GM18511 (cell line): ENCODE measurements around the gene RNF7.
"Not testable (repeated sequence)": the region's sequence is repeated elsewhere in the genome, so short reads cannot be mapped to it uniquely, and the experiment has no call there.

ENCODE experiments used
- ATAC-seq: cut with Tn5 transposase; IDR thresholded peaks from one replicate; pipeline ENCODE4 v1.9.1; 2021; ENCODE audit warnings: mild to moderate bottlenecking, moderate library complexity; ENCODE audit not compliant: unreplicated experiment

The RNF7 gene

GRCh38 chr3:141777957-141778813 is 40.1 kb downstream of the RNF7 start:
- no peak for ATAC-seq

- ATAC-seq: no peak
Measured at GRCh38 chr3:141779667-141780066, 41.6 kb downstream of the RNF7 start.

GRCh38 chr3:141782386-141782932 is 44.4 kb downstream of the RNF7 start:
- ATAC-seq: no peak

GRCh38 chr3:141783632-141784031 is 45.5 kb downstream of the RNF7 start:
- ATAC-seq: no peak

GRCh38 chr3:141784096-141784495 is 46.0 kb downstream of the RNF7 start:
- ATAC-seq: no peak

GRCh38 chr3:141784531-141784930 is 46.4 kb downstream of the RNF7 start:
- ATAC-seq: no peak

- ATAC-seq: no peak
Measured at GRCh38 chr3:141788149-141788548, 50.1 kb downstream of the RNF7 start.

- not testable (repeated sequence) for ATAC-seq
Measured at GRCh38 chr3:141788750-141789149, 50.7 kb downstream of the RNF7 start.

- no peak for ATAC-seq
Measured at GRCh38 chr3:141789281-141789680, 51.2 kb downstream of the RNF7 start.

GRCh38 chr3:141790171-141790570 is 52.1 kb downstream of the RNF7 start:
- no peak for ATAC-seq

DNA sequence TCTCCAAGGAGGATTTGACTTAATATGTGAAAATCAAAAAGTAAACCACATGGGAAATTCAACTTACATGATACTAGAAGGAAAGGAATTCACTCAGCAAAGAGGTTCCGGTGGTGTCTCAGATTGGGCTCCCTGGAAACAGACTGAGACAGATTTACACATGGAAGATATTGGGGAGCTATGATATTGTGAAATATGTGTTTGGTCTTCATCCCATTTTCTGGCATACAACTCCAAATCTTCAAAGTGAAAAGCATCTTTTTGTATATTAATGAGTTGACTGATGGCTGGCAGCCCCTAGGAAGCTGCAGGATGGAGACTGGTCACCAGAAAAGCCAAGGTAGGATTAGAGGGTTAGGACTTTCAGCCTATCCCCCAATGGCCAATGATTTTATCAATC is 54.4 kb downstream of the RNF7 start:
- ATAC-seq: no peak

DNA sequence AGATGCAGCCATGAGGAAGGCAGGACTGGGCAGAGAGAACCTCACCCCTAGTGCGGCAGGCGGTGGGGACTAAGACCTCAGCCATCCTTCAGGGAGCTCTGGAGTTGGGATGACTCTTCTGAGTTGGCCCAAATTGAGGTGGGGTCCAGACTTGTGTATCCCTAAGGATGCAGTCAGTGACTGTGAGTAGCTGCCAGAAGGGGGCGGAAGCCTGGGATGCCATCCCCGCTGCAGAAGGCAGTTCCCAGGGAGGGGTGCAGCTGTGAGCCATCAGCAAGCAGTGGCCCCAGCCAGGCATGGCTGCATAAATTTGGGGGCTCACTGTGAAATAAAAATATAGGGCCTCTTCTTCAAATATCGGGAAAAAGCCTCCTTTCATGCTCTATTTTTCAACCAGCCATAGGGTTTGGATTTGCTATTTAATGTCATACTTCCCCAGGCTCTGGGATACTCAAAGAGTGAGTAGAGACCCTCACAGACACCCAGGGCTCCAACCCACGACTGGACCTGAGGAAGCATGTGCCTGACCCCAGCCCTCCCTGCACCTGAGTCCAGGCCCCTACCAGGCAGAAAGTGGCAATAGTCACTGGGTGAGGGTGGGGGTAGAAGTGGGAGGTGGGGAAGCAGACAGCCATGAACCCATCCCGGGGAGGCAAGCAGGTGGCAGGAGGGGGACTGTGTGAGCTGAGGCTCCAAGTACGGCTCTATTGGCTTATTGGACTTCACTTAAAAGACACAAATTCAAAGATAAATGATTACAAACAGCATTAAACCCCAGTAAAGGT is 55.6 kb downstream of the RNF7 start:
- ATAC-seq: no peak

DNA sequence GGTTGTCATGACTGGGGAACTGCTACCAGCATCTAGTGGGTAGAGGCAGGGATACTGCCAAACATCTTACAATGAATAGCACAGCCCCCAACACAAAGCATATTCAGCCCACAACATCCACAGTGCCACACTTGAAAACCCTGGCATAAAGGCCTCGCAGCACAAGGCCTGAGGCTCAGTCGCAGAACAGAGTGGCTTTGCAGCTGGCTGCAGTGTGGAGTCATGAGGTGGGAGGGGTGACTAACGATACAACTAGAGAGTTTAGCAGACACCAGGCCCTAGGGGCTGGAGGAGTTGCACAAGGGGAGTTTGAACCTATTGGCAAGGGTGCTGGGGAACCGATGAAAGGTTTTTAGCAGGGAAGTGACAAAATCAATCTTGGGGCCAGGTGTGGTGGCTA is 57.2 kb downstream of the RNF7 start:
- ATAC-seq: no peak

DNA sequence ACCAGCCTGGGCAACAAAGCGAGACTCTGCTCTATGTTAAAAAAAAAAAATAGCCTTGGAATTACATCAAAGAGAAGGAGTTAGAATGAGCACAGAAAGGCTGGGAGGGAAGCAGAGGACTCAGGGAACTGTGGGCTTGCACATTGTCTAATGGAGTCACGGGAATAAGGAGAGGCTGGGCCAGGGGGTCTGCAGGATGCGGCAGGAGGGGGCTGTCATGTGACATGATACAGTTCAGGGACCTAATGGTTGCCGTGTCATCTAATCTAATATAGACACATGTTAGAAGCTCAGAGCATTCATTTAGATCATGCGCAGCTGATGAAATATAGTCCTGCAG is 57.6 kb downstream of the RNF7 start:
- no peak for ATAC-seq

DNA sequence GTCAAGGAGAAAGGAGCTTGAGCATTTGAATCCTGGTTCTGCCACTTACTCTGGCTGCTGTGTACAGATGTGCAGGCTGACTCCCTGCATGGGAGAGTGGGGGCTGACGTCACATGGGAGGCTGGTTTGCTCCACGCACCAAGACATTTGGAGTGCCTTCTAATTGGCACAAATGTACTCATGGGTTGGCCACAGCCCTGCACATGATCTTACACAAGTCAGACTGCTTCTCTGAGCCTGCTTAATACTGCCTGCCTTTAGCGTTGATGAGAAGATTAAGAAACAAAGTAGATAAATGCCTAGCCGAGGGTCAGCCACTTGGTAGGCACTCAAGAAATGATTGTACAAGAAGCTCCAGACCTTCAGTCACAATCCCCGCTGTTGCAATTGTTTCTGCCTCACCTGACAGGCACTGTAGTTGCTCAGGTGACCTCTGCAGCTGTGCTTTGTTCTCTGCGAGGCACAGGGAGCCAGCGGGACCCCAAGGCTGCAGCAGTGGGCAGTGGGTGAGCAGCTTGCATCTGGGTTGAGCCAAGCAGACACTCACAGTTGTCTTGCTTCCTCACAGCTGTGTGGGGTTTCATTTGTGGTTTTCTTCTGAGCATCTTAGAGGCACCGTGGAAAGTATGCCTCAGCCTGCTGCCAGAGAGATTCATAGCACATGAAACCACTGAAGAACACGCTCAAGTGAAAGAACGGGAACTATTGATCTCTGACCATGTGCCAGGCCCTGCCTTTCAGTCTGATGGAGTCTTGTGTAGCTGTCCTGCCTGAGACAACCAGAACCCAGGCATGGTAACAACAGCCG is 58.2 kb downstream of the RNF7 start:
- peak; percentile 95 for ATAC-seq
